Measurements from ENCODE around the gene GDF10. TPM values are rescaled to one million over a fixed set of nuclear protein-coding genes. Genes with fewer than 3 reads are reported as not detected.

GDF10 gene
- total and polyA plus RNA-seq, 2 of the 13 experiments (the other 11 are each of a cell fraction or from before 2014, with no cell fraction given), result 0.03 TPM; not detected in 1

DNA sequence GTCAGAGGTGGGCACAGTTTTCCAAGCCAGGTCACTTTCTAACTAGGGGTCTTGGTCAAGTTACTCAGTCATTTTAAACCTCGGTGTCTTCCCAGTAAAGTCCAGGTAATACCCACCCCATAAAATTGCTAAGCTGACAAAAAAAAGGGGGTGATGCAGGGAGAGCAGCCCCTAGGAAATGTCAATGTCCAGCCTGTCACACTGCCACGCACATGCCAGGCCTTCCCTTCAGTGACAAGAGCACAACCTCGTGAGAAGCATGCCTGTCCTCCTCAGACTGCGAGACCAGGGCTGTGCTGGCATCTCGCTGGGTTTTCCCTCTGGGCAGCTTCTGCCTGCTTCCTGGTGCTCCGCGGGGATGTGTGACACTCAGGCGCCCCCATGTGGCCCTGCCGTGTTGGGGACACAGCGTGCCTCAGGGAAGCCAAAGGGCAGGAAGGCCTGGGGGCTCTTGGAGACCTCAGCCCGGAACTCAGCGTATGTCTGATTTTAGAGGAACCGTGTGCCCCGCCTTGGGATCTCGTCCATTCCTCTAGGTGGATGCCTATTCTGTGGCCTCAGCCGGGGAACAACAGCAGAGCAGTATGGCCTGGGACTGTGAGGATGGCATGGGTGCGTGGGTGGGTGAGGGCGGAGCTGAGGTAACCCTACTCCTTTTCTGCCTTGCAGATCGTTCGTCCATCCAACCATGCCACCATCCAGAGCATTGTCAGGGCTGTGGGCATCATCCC, 12.1 kb downstream of the GDF10 start (continued):
- TF ChIP-seq ZFP90 (CRISPR knock-in tag; IDR thresholded peaks at IDR 0.05; ENCODE audit: borderline replicate concordance), result no peak
- TF ChIP-seq MTA1 (CRISPR knock-in tag; IDR thresholded peaks at IDR 0.05; ENCODE audit: borderline replicate concordance), result no peak
- no peak for TF ChIP-seq ZFP62 (CRISPR knock-in tag; IDR thresholded peaks at IDR 0.05)
- no peak for TF ChIP-seq ZNF629 (CRISPR knock-in tag; conservative IDR thresholded peaks at IDR 0.05)
- TF ChIP-seq AKNA (CRISPR knock-in tag; IDR thresholded peaks at IDR 0.05; ENCODE audit: borderline replicate concordance), result no peak
- peak; percentile 78 for TF ChIP-seq ELF1 (CRISPR knock-in tag; IDR thresholded peaks at IDR 0.05)
- TF ChIP-seq CCDC6 (CRISPR knock-in tag; IDR thresholded peaks at IDR 0.05), result no peak
- no peak for TF ChIP-seq ZSCAN21 (CRISPR knock-in tag; IDR thresholded peaks at IDR 0.05; ENCODE audit: borderline replicate concordance)
- no peak for TF ChIP-seq RARG (CRISPR knock-in tag; IDR thresholded peaks at IDR 0.05; ENCODE audit: low read depth)
- TF ChIP-seq ZSCAN12 (CRISPR knock-in tag; IDR thresholded peaks at IDR 0.05), result no peak
- no peak for TF ChIP-seq KLF9 (CRISPR knock-in tag; IDR thresholded peaks at IDR 0.05; ENCODE audit: low read depth)
- no peak for TF ChIP-seq ZC3H13 (CRISPR knock-in tag; IDR thresholded peaks at IDR 0.05)
- peak; percentile 51 for TF ChIP-seq XRCC5 (optimal IDR thresholded peaks at IDR 0.05; ENCODE audit: low read length)
- TF ChIP-seq ZNF83 (CRISPR knock-in tag; IDR thresholded peaks at IDR 0.05; ENCODE audit: borderline replicate concordance), result no peak
- TF ChIP-seq ZGPAT (CRISPR knock-in tag; IDR thresholded peaks at IDR 0.05), result no peak
- TF ChIP-seq, protein P1, sequence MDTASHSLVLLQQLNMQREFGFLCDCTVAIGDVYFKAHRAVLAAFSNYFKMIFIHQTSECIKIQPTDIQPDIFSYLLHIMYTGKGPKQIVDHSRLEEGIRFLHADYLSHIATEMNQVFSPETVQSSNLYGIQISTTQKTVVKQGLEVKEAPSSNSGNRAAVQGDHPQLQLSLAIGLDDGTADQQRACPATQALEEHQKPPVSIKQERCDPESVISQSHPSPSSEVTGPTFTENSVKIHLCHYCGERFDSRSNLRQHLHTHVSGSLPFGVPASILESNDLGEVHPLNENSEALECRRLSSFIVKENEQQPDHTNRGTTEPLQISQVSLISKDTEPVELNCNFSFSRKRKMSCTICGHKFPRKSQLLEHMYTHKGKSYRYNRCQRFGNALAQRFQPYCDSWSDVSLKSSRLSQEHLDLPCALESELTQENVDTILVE (CRISPR knock-in tag; IDR thresholded peaks at IDR 0.05), result no peak
- TF ChIP-seq CSRNP1 (CRISPR knock-in tag; IDR thresholded peaks at IDR 0.05), result no peak
- no peak for TF ChIP-seq BRF2 (CRISPR knock-in tag; IDR thresholded peaks at IDR 0.05)
- no peak for TF ChIP-seq GZF1 (CRISPR knock-in tag; IDR thresholded peaks at IDR 0.05)
- TF ChIP-seq TEAD2 (CRISPR knock-in tag; IDR thresholded peaks at IDR 0.05), result no peak

Measured in HepG2 (cell line).